ENCODE results near the gene NPAS3.

The NPAS3 gene

DNA sequence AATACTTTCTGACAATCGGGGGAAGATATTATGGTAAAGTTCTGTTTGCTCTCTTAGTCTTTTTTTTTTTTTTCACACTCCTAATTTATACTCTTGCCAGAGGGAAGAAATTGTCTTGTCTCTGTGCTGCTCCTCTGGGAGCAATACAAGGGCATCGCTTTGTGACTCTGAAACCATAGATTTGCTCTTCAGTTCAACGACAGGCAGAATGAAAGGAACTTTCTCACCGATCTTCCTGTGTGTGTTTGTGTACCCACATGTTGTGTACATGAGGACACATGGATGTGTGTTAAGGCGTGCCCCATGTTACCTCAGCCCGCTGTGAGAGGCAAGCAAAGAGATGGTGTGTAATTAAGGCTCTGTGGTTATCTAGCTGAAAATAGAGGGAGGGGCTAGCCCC, 554.6 kb downstream of the NPAS3 start:
- H3K9ac ChIP-seq (ENCODE audit: low read length) = no peak overlapping the region
- no peak overlapping the region for H3K27ac ChIP-seq (ENCODE audit: low read depth, low read length)
- no peaks in the 10 kb centered on the region for H3K27me3 ChIP-seq (ENCODE audit: control insufficient read depth, insufficient read depth, low read length)
- H3K4me3 ChIP-seq (ENCODE audit: low read depth, low read length) = no peak overlapping the region
- no peaks in the 10 kb centered on the region for H3K9me3 ChIP-seq (ENCODE audit: control insufficient read depth, insufficient read depth, low read depth, low read length)
- no peaks in the 10 kb centered on the region for H3K36me3 ChIP-seq (ENCODE audit: control insufficient read depth, insufficient read depth, low read length)
- H3K4me1 ChIP-seq (ENCODE audit: control insufficient read depth, insufficient read depth, low read length) = no peaks in the 10 kb centered on the region

DNA sequence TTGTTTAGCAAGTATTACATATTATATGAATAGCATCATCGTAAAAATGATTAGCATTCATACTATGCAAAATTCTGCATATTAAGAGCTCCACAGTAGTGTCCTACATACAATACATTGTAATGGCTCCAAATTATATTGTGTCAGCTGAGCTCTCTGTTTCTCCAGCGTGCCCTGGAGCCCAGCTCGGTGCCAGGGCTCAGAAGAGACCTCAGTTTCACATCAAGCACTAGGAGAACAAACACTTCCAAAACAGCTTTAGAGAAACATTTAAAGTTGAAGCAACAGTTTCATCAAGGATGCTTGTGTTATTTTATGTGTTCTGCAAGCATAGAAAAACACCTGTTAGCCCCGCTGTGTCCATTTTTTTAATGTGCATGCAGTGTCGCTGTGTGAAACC, 555.3 kb downstream of the NPAS3 start:
- Histone ChIP-seq H3K36me3 (ENCODE audit: control insufficient read depth, insufficient read depth, low read length) (no peaks in the 10 kb centered on the region), H3K4me3 (ENCODE audit: low read depth, low read length) (no peak overlapping the region), H3K27ac (ENCODE audit: low read depth, low read length) (no peak overlapping the region), H3K9ac (ENCODE audit: low read length) (no peak overlapping the region), H3K9me3 (ENCODE audit: control insufficient read depth, insufficient read depth, low read depth, low read length) (no peaks in the 10 kb centered on the region), H3K4me1 (ENCODE audit: control insufficient read depth, insufficient read depth, low read length) (no peaks in the 10 kb centered on the region), H3K27me3 (ENCODE audit: control insufficient read depth, insufficient read depth, low read length) (no peaks in the 10 kb centered on the region)

DNA sequence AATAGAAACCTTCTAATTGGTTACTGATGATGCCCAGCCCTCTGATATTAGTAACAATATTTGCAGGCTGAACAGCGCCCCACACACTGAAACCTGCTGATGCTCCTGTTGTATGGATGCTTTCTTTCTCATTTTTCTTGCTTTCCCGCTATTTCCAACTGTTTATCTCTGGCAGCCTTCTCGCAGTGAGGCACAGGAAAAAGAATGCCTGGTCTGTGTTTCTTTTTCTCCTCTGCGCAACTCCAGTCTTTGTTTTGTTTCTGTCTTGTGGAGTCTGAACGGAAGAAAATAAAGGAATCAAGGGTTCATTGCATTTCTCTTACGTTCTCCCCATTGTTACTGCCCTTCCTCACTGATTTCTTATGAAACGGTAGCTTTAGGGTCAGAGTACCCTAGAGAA, 561.0 kb downstream of the NPAS3 start:
- no peak overlapping the region for H3K27ac ChIP-seq (ENCODE audit: low read depth, low read length)
- no peaks in the 10 kb centered on the region for H3K27me3 ChIP-seq (ENCODE audit: control insufficient read depth, insufficient read depth, low read length)
- H3K4me1 ChIP-seq (ENCODE audit: control insufficient read depth, insufficient read depth, low read length) = no peaks in the 10 kb centered on the region
- no peak overlapping the region for H3K4me3 ChIP-seq (ENCODE audit: low read depth, low read length)
- no peaks in the 10 kb centered on the region for H3K36me3 ChIP-seq (ENCODE audit: control insufficient read depth, insufficient read depth, low read length)
- no peak overlapping the region for H3K9ac ChIP-seq (ENCODE audit: low read length)
- H3K9me3 ChIP-seq (ENCODE audit: control insufficient read depth, insufficient read depth, low read depth, low read length) = no peaks in the 10 kb centered on the region

DNA sequence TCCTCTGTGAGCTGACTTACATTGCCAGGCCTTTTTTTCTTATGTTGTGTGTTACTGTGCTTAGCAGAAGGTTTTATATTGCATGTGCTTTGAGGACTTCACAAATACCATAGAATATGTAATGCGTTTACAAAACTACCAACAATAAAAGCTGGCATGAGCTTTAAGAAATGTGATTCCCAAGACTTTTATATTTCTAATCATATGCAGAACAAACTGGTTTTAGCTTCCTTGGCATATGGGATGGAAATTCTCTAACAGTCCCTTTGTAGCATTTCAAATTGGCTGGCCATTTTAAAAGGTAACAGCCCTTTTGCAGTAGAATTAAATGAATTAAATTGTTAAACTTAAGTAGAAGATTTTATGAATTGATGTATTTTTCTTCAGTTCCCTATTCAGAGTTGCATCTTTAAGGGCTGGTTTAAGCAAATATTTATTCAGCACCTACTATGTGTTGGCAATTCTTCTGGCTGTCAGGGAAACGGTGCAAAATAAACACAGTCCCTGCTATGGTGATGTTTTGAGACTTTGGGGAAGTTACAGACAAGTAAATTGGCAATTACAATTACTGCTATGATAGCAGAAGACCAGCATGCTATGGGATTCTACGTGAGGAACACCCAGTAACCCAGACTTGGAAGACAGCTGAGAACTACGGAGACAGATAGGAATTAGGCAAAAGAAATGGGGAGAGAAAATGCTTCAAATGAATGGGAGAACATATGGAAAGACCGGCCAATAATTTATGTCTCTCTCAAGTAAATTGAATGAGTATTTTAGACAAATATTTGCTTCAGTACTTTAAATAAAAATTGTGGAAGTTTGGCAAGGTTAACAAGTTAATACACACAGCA, 565.8 kb downstream of the NPAS3 start:
- Histone ChIP-seq H3K36me3 (ENCODE audit: control insufficient read depth, insufficient read depth, low read length) (no peaks in the 10 kb centered on the region), H3K27ac (ENCODE audit: low read depth, low read length) (no peak overlapping the region), H3K4me1 (ENCODE audit: control insufficient read depth, insufficient read depth, low read length) (no peaks in the 10 kb centered on the region), H3K4me3 (ENCODE audit: low read depth, low read length) (no peak overlapping the region), H3K9ac (ENCODE audit: low read length) (no peak overlapping the region), H3K9me3 (ENCODE audit: control insufficient read depth, insufficient read depth, low read depth, low read length) (no peaks in the 10 kb centered on the region), H3K27me3 (ENCODE audit: control insufficient read depth, insufficient read depth, low read length) (no peaks in the 10 kb centered on the region)

DNA sequence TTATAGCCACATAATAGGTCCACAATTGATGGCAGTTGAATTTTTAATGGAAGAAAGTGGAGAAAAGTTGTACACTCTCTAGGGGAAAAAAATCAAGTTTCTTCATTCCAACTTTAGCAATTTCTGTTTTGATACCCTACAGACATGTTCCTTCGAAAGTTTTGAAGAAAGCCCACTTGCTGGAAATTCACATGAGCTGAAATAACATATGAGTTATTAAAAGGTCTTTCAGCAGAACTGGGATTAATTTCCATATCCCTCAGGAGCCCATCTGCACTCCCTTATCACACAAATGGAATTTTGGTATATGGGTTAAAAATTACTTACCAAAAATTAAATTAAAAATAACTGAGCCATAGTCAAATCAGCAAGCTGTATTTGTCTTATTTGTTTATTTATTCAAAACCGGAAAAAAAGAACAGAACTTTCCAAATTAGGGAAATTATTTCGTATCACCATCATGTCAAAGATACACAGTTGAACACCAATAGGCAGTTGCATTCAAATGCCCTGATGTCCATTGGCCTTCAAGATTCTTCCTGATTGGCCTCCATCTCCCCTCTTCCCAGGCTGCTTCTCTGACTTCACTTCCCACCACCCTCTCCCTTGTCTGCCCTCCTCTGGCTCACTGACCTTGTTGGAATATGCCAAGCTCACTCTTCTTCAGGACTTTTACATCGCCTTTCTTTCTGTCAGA, 566.7 kb downstream of the NPAS3 start:
- Histone ChIP-seq H3K27me3 (ENCODE audit: control insufficient read depth, insufficient read depth, low read length) (no peaks in the 10 kb centered on the region), H3K4me1 (ENCODE audit: control insufficient read depth, insufficient read depth, low read length) (no peaks in the 10 kb centered on the region), H3K4me3 (ENCODE audit: low read depth, low read length) (no peak overlapping the region), H3K27ac (ENCODE audit: low read depth, low read length) (no peak overlapping the region), H3K9ac (ENCODE audit: low read length) (no peak overlapping the region), H3K36me3 (ENCODE audit: control insufficient read depth, insufficient read depth, low read length) (no peaks in the 10 kb centered on the region), H3K9me3 (ENCODE audit: control insufficient read depth, insufficient read depth, low read depth, low read length) (no peaks in the 10 kb centered on the region)

GRCh38 chr14:33505963-33506329, 567.3 kb downstream of the NPAS3 start:
- Histone ChIP-seq H3K36me3 (ENCODE audit: control insufficient read depth, insufficient read depth, low read length) (no peaks in the 10 kb centered on the region), H3K27ac (ENCODE audit: low read depth, low read length) (no peak overlapping the region), H3K4me3 (ENCODE audit: low read depth, low read length) (no peak overlapping the region), H3K27me3 (ENCODE audit: control insufficient read depth, insufficient read depth, low read length) (no peaks in the 10 kb centered on the region), H3K9me3 (ENCODE audit: control insufficient read depth, insufficient read depth, low read depth, low read length) (no peaks in the 10 kb centered on the region), H3K4me1 (ENCODE audit: control insufficient read depth, insufficient read depth, low read length) (no peaks in the 10 kb centered on the region), H3K9ac (ENCODE audit: low read length) (no peak overlapping the region)

- Histone ChIP-seq H3K27ac (ENCODE audit: low read depth, low read length) (no peak overlapping the region), H3K4me3 (ENCODE audit: low read depth, low read length) (no peak overlapping the region), H3K36me3 (ENCODE audit: control insufficient read depth, insufficient read depth, low read length) (no peaks in the 10 kb centered on the region), H3K9me3 (ENCODE audit: control insufficient read depth, insufficient read depth, low read depth, low read length) (no peaks in the 10 kb centered on the region), H3K9ac (ENCODE audit: low read length) (no peak overlapping the region), H3K27me3 (ENCODE audit: control insufficient read depth, insufficient read depth, low read length) (no peaks in the 10 kb centered on the region), H3K4me1 (ENCODE audit: control insufficient read depth, insufficient read depth, low read length) (no peaks in the 10 kb centered on the region)
Measured at GRCh38 chr14:33508126-33509062, 569.7 kb downstream of the NPAS3 start.

DNA sequence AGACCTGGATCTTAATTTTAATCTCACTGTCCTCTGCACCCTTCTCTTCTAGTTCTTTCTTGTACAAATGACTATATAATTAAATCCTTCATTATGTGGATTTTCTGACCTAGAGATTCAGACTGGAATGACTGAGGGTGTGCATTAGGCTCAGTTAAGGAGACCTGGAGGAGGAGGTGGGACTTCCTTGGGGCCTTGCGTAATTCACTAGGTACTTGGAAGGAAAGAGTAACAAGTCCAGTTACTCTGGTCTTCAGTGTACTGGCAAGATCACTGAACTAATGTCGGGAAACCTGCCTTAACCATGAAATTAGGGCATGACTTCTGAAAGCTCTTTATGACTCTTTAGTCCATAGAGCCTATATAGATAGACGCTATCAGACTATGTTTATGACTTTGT, 570.8 kb downstream of the NPAS3 start:
- no peaks in the 10 kb centered on the region for H3K36me3 ChIP-seq (ENCODE audit: control insufficient read depth, insufficient read depth, low read length)
- no peaks in the 10 kb centered on the region for H3K9me3 ChIP-seq (ENCODE audit: control insufficient read depth, insufficient read depth, low read depth, low read length)
- H3K27ac ChIP-seq (ENCODE audit: low read depth, low read length) = no peak overlapping the region
- no peak overlapping the region for H3K9ac ChIP-seq (ENCODE audit: low read length)
- no peaks in the 10 kb centered on the region for H3K4me1 ChIP-seq (ENCODE audit: control insufficient read depth, insufficient read depth, low read length)
- no peak overlapping the region for H3K4me3 ChIP-seq (ENCODE audit: low read depth, low read length)
- H3K27me3 ChIP-seq (ENCODE audit: control insufficient read depth, insufficient read depth, low read length) = no peaks in the 10 kb centered on the region

- Histone ChIP-seq H3K36me3 (ENCODE audit: control insufficient read depth, insufficient read depth, low read length) (no peaks in the 10 kb centered on the region), H3K27ac (ENCODE audit: low read depth, low read length) (no peak overlapping the region)
Measured at GRCh38 chr14:33510063-33510481, 571.4 kb downstream of the NPAS3 start.

GRCh38 chr14:33510991-33511390, 572.3 kb downstream of the NPAS3 start:
- Histone ChIP-seq H3K4me1 (ENCODE audit: control insufficient read depth, insufficient read depth, low read length) (no peaks in the 10 kb centered on the region), H3K36me3 (ENCODE audit: control insufficient read depth, insufficient read depth, low read length) (no peaks in the 10 kb centered on the region), H3K9ac (ENCODE audit: low read length) (no peak overlapping the region), H3K27me3 (ENCODE audit: control insufficient read depth, insufficient read depth, low read length) (no peaks in the 10 kb centered on the region), H3K4me3 (ENCODE audit: low read depth, low read length) (no peak overlapping the region), H3K9me3 (ENCODE audit: control insufficient read depth, insufficient read depth, low read depth, low read length) (no peaks in the 10 kb centered on the region), H3K27ac (ENCODE audit: low read depth, low read length) (no peak overlapping the region)

More at GRCh38 chr14:33510063-33510481, 571.4 kb downstream of the NPAS3 start:
- Histone ChIP-seq H3K27me3 (ENCODE audit: control insufficient read depth, insufficient read depth, low read length) (no peaks in the 10 kb centered on the region), H3K9me3 (ENCODE audit: control insufficient read depth, insufficient read depth, low read depth, low read length) (no peaks in the 10 kb centered on the region), H3K4me1 (ENCODE audit: control insufficient read depth, insufficient read depth, low read length) (no peaks in the 10 kb centered on the region), H3K4me3 (ENCODE audit: low read depth, low read length) (no peak overlapping the region), H3K9ac (ENCODE audit: low read length) (no peak overlapping the region)

Measured in HUES6 (cell line).